HG03095 (cell line): ENCODE data around the gene ARHGEF6.
"Not testable (repeated sequence)": the region's sequence is repeated elsewhere in the genome, so short reads cannot be mapped to it uniquely, and the experiment has no call there.

ENCODE experiments used
- ATAC-seq: cut with Tn5 transposase; IDR thresholded peaks from one replicate; pipeline ENCODE4 v1.9.1; 2021; ENCODE audit warnings: moderate library complexity; ENCODE audit not compliant: unreplicated experiment

Gene ARHGEF6

GRCh38 chrX:136783159-136783558, 2.4 kb upstream of the ARHGEF6 start:
- no peak for ATAC-seq

- ATAC-seq: no peak
Measured at GRCh38 chrX:136781180-136781797, 557 bp upstream of the ARHGEF6 start.

- ATAC-seq: no peak
Measured at GRCh38 chrX:136780241-136780640, 491 bp downstream of the ARHGEF6 start.

- peak; percentile 36 for ATAC-seq
Measured at GRCh38 chrX:136779346-136779781, 1.4 kb downstream of the ARHGEF6 start.

GRCh38 chrX:136778916-136779315, 1.8 kb downstream of the ARHGEF6 start:
- ATAC-seq: peak; percentile 11

DNA sequence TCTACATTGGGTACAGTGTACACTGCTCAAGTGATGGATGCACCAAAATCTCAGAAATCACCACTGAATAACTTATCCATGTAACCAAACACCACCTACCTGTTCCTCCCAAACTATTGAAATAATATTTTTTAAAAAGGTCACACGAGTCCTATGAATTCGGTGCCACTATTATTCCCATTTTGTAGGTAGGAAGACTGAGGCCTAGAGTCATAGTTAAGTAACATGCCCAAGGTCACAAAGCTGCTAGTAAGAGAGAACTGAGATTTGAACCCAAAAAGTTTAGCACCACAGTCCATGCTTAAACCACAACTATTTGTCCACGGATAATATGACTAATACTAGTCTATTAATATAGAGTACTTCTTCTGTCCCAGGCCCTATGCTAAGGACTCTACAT, 2.7 kb downstream of the ARHGEF6 start:
- no peak for ATAC-seq

DNA sequence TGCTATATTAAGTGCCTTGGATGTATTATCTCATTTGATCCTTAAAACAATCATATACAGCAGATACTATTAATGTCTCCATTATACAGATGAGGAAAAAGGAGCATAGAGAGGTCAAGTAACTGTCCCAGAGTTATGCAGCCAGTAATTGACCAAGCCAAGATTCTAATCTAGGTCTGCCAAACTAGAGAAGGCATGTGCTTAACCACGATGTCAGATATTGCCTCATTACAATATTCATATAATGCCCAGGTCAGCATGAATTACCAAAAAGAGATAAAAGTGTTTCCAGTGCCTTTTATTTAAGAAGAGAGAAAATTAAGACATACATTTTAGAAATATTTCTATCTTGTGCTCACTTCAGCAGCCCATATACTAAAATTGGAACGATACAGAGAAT, 7.1 kb downstream of the ARHGEF6 start:
- ATAC-seq: no peak

- ATAC-seq: not testable (repeated sequence)
Measured at GRCh38 chrX:136771869-136772268, 8.9 kb downstream of the ARHGEF6 start.

- ATAC-seq: peak; percentile 43
Measured at GRCh38 chrX:136768469-136769084, 12.2 kb downstream of the ARHGEF6 start.

DNA sequence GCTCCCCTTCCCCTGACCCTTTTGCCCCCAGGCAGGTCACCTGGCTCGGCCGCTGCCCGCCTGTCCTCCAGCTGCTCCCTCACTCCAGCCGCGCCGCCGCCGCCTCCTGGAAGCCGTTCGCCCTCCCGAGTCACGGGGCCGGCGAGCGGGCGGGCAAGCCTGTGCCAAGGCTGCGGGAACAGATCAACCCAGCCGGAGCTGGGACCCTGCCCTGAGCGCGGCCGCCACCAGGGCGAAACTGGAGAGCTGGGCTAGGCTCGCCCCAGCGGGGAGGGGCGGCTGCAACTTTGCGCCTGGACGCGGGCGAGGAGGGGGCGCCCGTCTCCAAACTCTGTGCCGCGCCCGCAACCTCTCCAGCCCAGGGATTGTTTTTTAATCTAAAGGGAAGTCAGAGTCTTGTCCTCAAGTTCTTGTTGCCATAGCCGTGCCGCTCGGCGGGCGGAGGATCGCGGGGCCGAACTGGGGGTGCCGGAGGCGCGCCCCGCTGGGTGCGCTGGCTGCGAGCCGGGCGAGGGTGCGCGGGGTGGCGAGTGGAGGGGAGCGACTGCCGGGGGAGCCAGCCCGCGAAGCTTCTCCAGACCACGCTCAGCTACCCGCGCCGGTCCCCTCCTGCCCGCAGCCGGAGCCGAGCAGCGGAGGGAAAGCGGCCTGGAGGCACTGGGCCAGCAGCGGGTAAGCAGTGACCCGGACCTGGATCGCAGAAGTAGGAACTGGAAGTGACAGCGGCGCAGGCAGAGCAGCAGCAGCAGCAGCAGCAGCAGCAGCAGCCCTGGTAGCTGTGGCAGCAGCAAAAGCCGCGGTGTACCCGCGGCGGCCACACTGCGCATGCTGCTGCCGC, 13.4 kb downstream of the ARHGEF6 start:
- peak; percentile 65 for ATAC-seq

- no peak for ATAC-seq
Measured at GRCh38 chrX:136766785-136767103, 14.0 kb downstream of the ARHGEF6 start.

DNA sequence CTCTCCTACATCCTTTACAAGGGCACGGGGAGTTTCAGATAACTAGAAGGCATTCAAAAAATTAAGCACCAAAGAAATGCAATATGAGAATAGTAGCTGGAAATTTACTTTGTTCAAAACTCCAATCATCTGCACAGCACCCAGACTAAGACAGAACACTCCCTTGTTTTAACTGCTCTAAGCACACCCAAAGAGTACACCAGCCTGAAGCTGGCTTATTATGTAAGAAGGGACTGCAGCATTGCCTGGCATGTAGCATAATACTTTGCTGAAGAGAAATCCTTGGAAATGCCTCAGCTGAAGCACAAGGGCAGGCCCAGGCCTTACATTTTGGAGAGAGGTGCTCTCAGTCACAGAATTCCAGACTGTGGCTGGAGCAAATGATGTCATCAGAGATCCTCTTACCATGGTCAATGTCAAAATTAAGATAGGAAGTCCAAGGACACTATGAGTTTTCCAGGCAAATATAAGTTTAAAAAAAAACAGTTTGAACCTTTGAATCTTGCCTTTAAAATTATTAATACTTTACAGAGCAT, 14.8 kb downstream of the ARHGEF6 start:
- ATAC-seq: no peak

- ATAC-seq: no peak
Measured at GRCh38 chrX:136764206-136764605, 16.5 kb downstream of the ARHGEF6 start.

- no peak for ATAC-seq
Measured at GRCh38 chrX:136762820-136763452, 17.8 kb downstream of the ARHGEF6 start.

DNA sequence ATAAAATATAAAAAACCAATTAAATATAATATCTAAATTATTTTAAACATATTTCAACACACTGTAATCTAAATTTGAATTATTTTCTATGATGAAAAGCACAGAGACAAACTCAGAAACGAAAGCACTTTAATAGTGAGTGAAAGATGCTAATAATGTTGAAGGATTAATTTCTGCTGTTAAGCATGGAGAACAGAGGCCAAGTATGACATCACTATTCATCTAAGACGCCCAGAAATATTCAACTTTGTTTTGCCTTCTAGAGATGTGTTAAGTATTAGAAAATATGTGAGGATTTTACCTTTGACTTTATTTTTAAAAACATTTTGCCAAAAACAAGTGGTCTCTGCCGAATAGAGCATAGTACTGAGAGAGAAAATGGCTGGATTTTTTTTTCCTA, 19.3 kb downstream of the ARHGEF6 start:
- no peak for ATAC-seq

- no peak for ATAC-seq
Measured at GRCh38 chrX:136759968-136760367, 20.8 kb downstream of the ARHGEF6 start.

DNA sequence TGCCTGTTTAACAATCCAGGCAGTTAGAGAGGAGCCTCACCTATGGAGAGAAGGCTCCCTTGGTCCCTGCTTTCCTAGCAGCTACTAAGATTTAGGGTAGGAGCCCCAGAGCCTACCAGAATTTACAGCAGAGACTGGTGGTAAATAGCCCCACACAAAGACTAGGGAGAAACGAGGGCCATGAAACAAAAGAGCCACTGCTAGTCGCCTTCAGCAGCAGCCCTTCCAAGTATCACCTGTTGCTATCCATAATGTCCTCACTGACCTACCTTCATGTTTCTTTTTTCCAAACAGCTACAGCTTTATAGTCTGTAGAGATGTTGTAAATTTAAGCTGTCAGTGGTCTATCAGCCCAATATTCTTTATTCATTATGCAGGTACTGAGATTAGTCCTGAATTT, 25.3 kb downstream of the ARHGEF6 start:
- no peak for ATAC-seq

GRCh38 chrX:136754651-136755050, 26.1 kb downstream of the ARHGEF6 start:
- ATAC-seq: no peak

GRCh38 chrX:136752796-136753195, 27.9 kb downstream of the ARHGEF6 start:
- ATAC-seq: no peak

DNA sequence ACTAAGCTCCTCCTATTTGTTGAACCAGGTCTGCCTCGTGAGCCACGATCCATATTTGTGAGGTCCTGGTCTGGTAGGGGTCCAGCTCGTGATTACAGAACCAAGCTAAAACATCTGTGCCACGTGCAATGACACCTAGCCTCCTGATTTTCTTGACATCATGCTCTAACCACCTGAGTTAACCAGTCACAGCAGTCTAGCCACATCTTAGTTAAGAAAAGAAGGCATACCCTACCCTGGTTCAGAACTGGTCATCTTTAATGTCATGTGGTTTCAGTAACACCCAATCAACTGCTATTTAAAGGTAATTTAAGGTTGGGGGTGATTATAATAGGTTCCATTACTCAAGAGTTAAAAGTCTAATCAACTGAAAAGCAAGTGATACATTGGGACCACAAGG, 28.4 kb downstream of the ARHGEF6 start:
- ATAC-seq: no peak

DNA sequence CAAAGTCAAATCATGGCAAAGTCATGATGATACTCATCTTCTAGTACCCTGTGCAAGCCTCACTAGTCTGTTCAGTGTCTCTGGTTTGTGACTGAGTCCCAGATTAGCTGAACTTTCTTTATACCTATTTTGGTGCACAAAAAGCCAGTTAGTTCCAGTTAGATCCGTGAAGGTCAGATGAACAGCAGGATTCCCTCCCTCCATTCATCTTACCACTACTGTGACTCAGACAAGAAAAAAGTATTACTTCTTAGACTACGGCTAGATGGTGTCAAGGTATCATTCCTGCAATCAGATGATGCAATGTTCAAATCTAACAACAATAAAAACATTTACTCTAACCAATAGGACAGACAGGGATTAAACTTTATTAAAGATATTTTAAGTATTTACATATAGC, 30.4 kb downstream of the ARHGEF6 start:
- ATAC-seq: no peak
